B cell (primary cell): ENCODE measurements around the gene MYCN. TPM values are rescaled to one million over a fixed set of nuclear protein-coding genes. Genes with fewer than 3 reads are reported as not detected.
"Not testable (repeated sequence)": the region's sequence is repeated elsewhere in the genome, so short reads cannot be mapped to it uniquely, and the experiment has no call there.

Experiments
- ATAC-seq: fragments of 200-7000 bp; cut with Tn5 transposase; one replicate; pipeline ENCODE4 v1.10.0; 2021; ENCODE audit warnings: low read depth, mild to moderate bottlenecking, moderate number of reproducible peaks, moderate library complexity
- CTCF ChIA-PET: fragments of 350-600 bp; sonication (Branson Sonifier 250); formaldehyde crosslinking; loops from one replicate; lab custom pipeline; 2021; ENCODE audit warnings: antibody characterized with exemption, inconsistent platforms; lab: Charles Lee
- POLR2A ChIA-PET: fragments of 350-600 bp; sonication (Branson Sonifier 250); formaldehyde crosslinking; loops from one replicate; lab custom pipeline; 2021; ENCODE audit warnings: antibody characterized with exemption; lab: Charles Lee
- DNase-seq: peaks from one replicate; pipeline ENCODE4 v3.0.0; 2013
- H2AFZ ChIP-seq: 2 replicates; pipeline ENCODE4 v1.6.1; 2012; ENCODE audit warnings: mild to moderate bottlenecking, low read depth, low read length; ENCODE audit not compliant: insufficient read depth, poor library complexity, severe bottlenecking
- H3K27ac ChIP-seq, 2 donors: 1 replicate in 1 of 2; 2 replicates in 1 of 2; pipeline ENCODE4 v1.5.1; 2012 to 2013; ENCODE audit warnings: low read length in 2 of 2, mild to moderate bottlenecking in 2 of 2, moderate library complexity in 1 of 2
- H3K27me3 ChIP-seq, 4 experiments: fragments of 200-600 bp in 1 of 4; sonication (generic) in 1 of 4; replicated peaks in 1 of 4; 1 replicate in 2 of 4; 2 replicates in 2 of 4; pipeline versions ENCODE4 v1.6.1 to v1.7.0; 2013 to 2016; ENCODE audit warnings: low read length in 3 of 4, mild to moderate bottlenecking in 2 of 4, mixed read lengths in 1 of 4, moderate library complexity in 1 of 4; ENCODE audit not compliant: insufficient read depth in 4 of 4, control insufficient read depth in 3 of 4; ENCODE audit errors: control extremely low read depth in 1 of 4
- H3K36me3 ChIP-seq, 2 experiments: replicated peaks in 1 of 2; 1 replicate in 1 of 2; 2 replicates in 1 of 2; pipeline versions ENCODE4 v1.6.1 to v1.7.1; 2013; ENCODE audit warnings: low read length in 1 of 2; ENCODE audit not compliant: insufficient read depth in 2 of 2, control insufficient read depth in 1 of 2; ENCODE audit errors: control extremely low read depth in 1 of 2, extremely low read depth in 1 of 2
- H3K4me1 ChIP-seq, 2 donors: fragments of 200-600 bp in 1 of 2; sonication (generic) in 1 of 2; 1 replicate in 1 of 2; 2 replicates in 1 of 2; pipeline versions ENCODE4 v1.5.1 to v1.6.1; 2013 to 2017; ENCODE audit warnings: low read length in 2 of 2; ENCODE audit not compliant: control insufficient read depth in 2 of 2, insufficient read depth in 2 of 2
- H3K4me2 ChIP-seq: replicated peaks from 2 replicates; pipeline ENCODE3; 2012; ENCODE audit warnings: mild to moderate bottlenecking, low read depth, low read length; ENCODE audit not compliant: poor library complexity, severe bottlenecking
- H3K4me3 ChIP-seq, 5 experiments: fragments of 200-600 bp in 1 of 5; sonication (generic) in 1 of 5; 1 replicate in 3 of 5; 2 replicates in 2 of 5; pipeline versions ENCODE4 v1.5.1 to v1.7.0; 2011 to 2016; ENCODE audit warnings: low read length in 4 of 5, mild to moderate bottlenecking in 4 of 5, low read depth in 2 of 5, control low read depth in 1 of 5, moderate library complexity in 1 of 5; ENCODE audit not compliant: insufficient read depth in 1 of 5; ENCODE audit errors: control extremely low read depth in 1 of 5, extremely low read depth in 1 of 5
- H3K79me2 ChIP-seq: fragments of 200-600 bp; sonication (generic); one replicate; pipeline ENCODE4 v1.6.0; 2016; ENCODE audit warnings: low read length; ENCODE audit not compliant: control insufficient read depth, insufficient read depth
- H3K9ac ChIP-seq: fragments of 200-600 bp; sonication (generic); 2 replicates; pipeline ENCODE4 v1.6.1; 2017; ENCODE audit warnings: mild to moderate bottlenecking, low read length, moderate library complexity
- H3K9me3 ChIP-seq, 3 donors: one replicate each; pipeline versions ENCODE4 v1.6.1 to v1.7.1; 2013; ENCODE audit warnings: low read length in 2 of 3; ENCODE audit not compliant: control insufficient read depth in 2 of 3, insufficient read depth in 1 of 3; ENCODE audit errors: control extremely low read depth in 1 of 3
- H4K20me1 ChIP-seq: 2 replicates; pipeline ENCODE4 v1.6.0; 2012; ENCODE audit warnings: mild to moderate bottlenecking, low read length; ENCODE audit not compliant: insufficient read depth, control insufficient read depth, poor library complexity, severe bottlenecking
- H3K27ac Mint-ChIP-seq: one replicate; pipeline ENCODE4 v1.8.0; 2021; ENCODE audit warnings: mixed read lengths
- H3K27me3 Mint-ChIP-seq: one replicate; pipeline ENCODE4 v1.8.0; 2021; ENCODE audit warnings: mixed read lengths
- H3K4me1 Mint-ChIP-seq: one replicate; pipeline ENCODE4 v1.8.0; 2021; ENCODE audit warnings: mixed read lengths
- H3K4me3 Mint-ChIP-seq: one replicate; pipeline ENCODE4 v1.8.0; 2021; ENCODE audit warnings: mixed read lengths
- H3K9me3 Mint-ChIP-seq: one replicate; pipeline ENCODE4 v1.8.0; 2022; ENCODE audit warnings: mixed read lengths; ENCODE audit not compliant: insufficient read depth
- CTCF ChIP-seq: fragments of 200-600 bp; IDR thresholded peaks from one replicate; pipeline ENCODE4 v1.8.0; 2022; ENCODE audit warnings: antibody characterized with exemption, mild to moderate bottlenecking
- EZH2 ChIP-seq: IDR thresholded peaks from 2 replicates; pipeline ENCODE4 v1.6.1; 2012; ENCODE audit warnings: borderline replicate concordance, low read depth, mild to moderate bottlenecking, moderate library complexity, low read length; ENCODE audit not compliant: insufficient read depth, poor library complexity, severe bottlenecking
- WGBS: methylation state at CpG from one replicate; pipeline ENCODE4 v1.1.5; 2013; ENCODE audit warnings: missing lambda C conversion rate; ENCODE audit not compliant: insufficient coverage; 5-methylcytosine and 5-hydroxymethylcytosine counted together
- intact Hi-C: fragments of 100-400 bp; cut with micrococcal nuclease; formaldehyde crosslinking; loops from one replicate; pipeline ENCODE4 v1.10.0; 2022
- polyA plus RNA-seq: library from polyadenylated mRNA; depleted of rRNA; stranded (reverse); fragments of >200 nt; gene quantifications from 2 replicates; pipeline ENCODE4 v1.2.3, GENCODE V29; 2012
- total RNA-seq, 2 donors: library from RNA; stranded (reverse); fragments of 120-200 nt in 1 of 2; gene quantifications; 1 replicate in 1 of 2; 2 replicates in 1 of 2; pipeline versions ENCODE4 v1.2.3 to v1.2.4, GENCODE V29; 2013 to 2022

The MYCN gene
- total and polyA plus RNA-seq, 2 donors (not counting 1 experiment from before 2014, with no cell fraction given), result not detected

- Mint-ChIP-seq H3K4me3 (no peak overlapping the region), H3K9me3 (peaks cover 6% of the 10 kb centered on the region), H3K27me3 (no peaks in the 10 kb centered on the region), H3K4me1 (no peaks in the 10 kb centered on the region), H3K27ac (no peak overlapping the region)
- Histone ChIP-seq H3K79me2 (no peaks in the 10 kb centered on the region), H3K4me1 (no peaks in the 10 kb centered on the region), H3K4me2 (no peak overlapping the region), H3K27ac (no peak overlapping the region), H3K36me3 (no peaks in the 10 kb centered on the region), H3K9me3 (peaks cover 1 to 3% (median 3%) of the 10 kb centered on the region in 3 donors), H3K4me3 (no peak overlapping the region), H2AFZ (no peak overlapping the region), H4K20me1 (no peaks in the 10 kb centered on the region), H3K9ac (no peak overlapping the region), H3K27me3 (no peaks in the 10 kb centered on the region)
- CTCF ChIA-PET, result no interaction called here
- POLR2A ChIA-PET, result no interaction called here
- intact Hi-C loops, result no loop called here
- no CpG with 5 or more reads among the region's 3 CpGs for WGBS
- no peak for TF ChIP-seq CTCF
- no peak for TF ChIP-seq EZH2
- ATAC-seq, result no peak
- no peak for DNase-seq
Measured at GRCh38 chr2:15901808-15902130, 38.6 kb upstream of the MYCN start.

GRCh38 chr2:15903910-15904309 lies 36.4 kb upstream of the MYCN start:
- H3K27ac Mint-ChIP-seq, H3K36me3 ChIP-seq, H3K4me3 Mint-ChIP-seq, H3K27me3 Mint-ChIP-seq, H3K9ac ChIP-seq, H3K27me3 ChIP-seq, H4K20me1 ChIP-seq, intact Hi-C loops, H3K79me2 ChIP-seq, H3K27ac ChIP-seq, H3K9me3 ChIP-seq, H3K4me2 ChIP-seq, H3K4me1 Mint-ChIP-seq, ATAC-seq, DNase-seq, H3K4me3 ChIP-seq, H2AFZ ChIP-seq, POLR2A ChIA-PET, H3K9me3 Mint-ChIP-seq, H3K4me1 ChIP-seq, CTCF ChIA-PET: not testable (repeated sequence)
- WGBS, result 100% methylated on average over 2 of the region's 3 CpGs
